Smooth muscle cell (in vitro differentiated cells): ENCODE measurements around the gene SH3GLB2. TPM values are rescaled to one million over a fixed set of nuclear protein-coding genes. Genes with fewer than 3 reads are reported as not detected.

Experiments used
- DNase-seq: peaks from one replicate; lab custom pipeline; 2025; ENCODE audit not compliant: unreplicated experiment; lab: John Stamatoyannopoulos, UW
- H2AFZ ChIP-seq: fragments of 200-600 bp; sonication (generic); 2 replicates; pipeline ENCODE4 v1.6.0; 2016; ENCODE audit warnings: antibody characterized with exemption, low read depth, mild to moderate bottlenecking
- H3F3A ChIP-seq: fragments of 200-600 bp; sonication (generic); 2 replicates; pipeline ENCODE4 v1.6.0; 2017; ENCODE audit warnings: antibody characterized with exemption, low read depth
- H3K27ac ChIP-seq: fragments of 200-600 bp; sonication (generic); 2 replicates; pipeline ENCODE4 v1.5.1; 2016; ENCODE audit warnings: low read depth, mild to moderate bottlenecking
- H3K27me3 ChIP-seq: fragments of 200-600 bp; sonication (generic); 2 replicates; pipeline ENCODE4 v1.6.1; 2016; ENCODE audit warnings: low read depth, mild to moderate bottlenecking
- H3K36me3 ChIP-seq: fragments of 200-600 bp; sonication (generic); 2 replicates; pipeline ENCODE4 v1.5.1; 2016; ENCODE audit warnings: low read depth
- H3K4me1 ChIP-seq: fragments of 200-600 bp; sonication (generic); 2 replicates; pipeline ENCODE4 v1.5.1; 2016; ENCODE audit warnings: low read depth
- H3K4me2 ChIP-seq: fragments of 200-600 bp; sonication (generic); 2 replicates; pipeline ENCODE4 v1.6.0; 2016; ENCODE audit warnings: mild to moderate bottlenecking
- H3K4me3 ChIP-seq: fragments of 200-600 bp; sonication (generic); 2 replicates; pipeline ENCODE4 v1.5.1; 2016; ENCODE audit warnings: mild to moderate bottlenecking
- H3K79me2 ChIP-seq: fragments of 200-600 bp; sonication (generic); 2 replicates; pipeline ENCODE4 v1.6.0; 2016; ENCODE audit warnings: low read depth, mild to moderate bottlenecking
- H3K9ac ChIP-seq: fragments of 200-600 bp; sonication (generic); 2 replicates; pipeline ENCODE4 v1.6.0; 2016; ENCODE audit warnings: low read depth
- H3K9me3 ChIP-seq: fragments of 200-600 bp; sonication (generic); replicated peaks from 2 replicates; pipeline ENCODE4 v1.5.1; 2016; ENCODE audit warnings: low read depth
- H4K20me1 ChIP-seq: fragments of 200-600 bp; sonication (generic); 2 replicates; pipeline ENCODE4 v1.6.0; 2016; ENCODE audit warnings: low read depth
- CTCF ChIP-seq: fragments of 200-600 bp; sonication (generic); IDR thresholded peaks from 2 replicates; pipeline ENCODE4 v1.5.1; 2017; ENCODE audit warnings: borderline replicate concordance, mild to moderate bottlenecking, antibody characterized with exemption; ENCODE audit not compliant: insufficient read depth, poor library complexity, severe bottlenecking
- WGBS: methylation state at CpG from one replicate; pipeline ENCODE4 v1.1.7; 2016; ENCODE audit warnings: low lambda C conversion rate; 5-methylcytosine and 5-hydroxymethylcytosine counted together
- polyA plus RNA-seq: library from polyadenylated mRNA; unstranded; fragments of >200 nt; fragmentation: Nextera tagmentation; extraction: Ambion mirVana; gene quantifications from 2 replicates; pipeline ENCODE4 v1.2.1, GENCODE V29; 2016
- total RNA-seq: library from RNA; depleted of rRNA; stranded (reverse); fragments of >200 nt; gene quantifications from 2 replicates; pipeline ENCODE4 v1.2.3, GENCODE V29; 2014

SH3GLB2 gene
- total and polyA plus RNA-seq, 2 experiments from 2014 or later: 31.9 to 44.8 TPM

- no peaks in the 10 kb centered on the region for H3K79me2 ChIP-seq
- H3K4me3 ChIP-seq: no peak overlapping the region
- H3K4me1 ChIP-seq: no peaks in the 10 kb centered on the region
- no peak overlapping the region for H2AFZ ChIP-seq
- no peak overlapping the region for H3K4me2 ChIP-seq
- WGBS: 88% methylated on average over 21 of the region's 21 CpGs
- no peak overlapping the region for H3K9ac ChIP-seq
- TF ChIP-seq CTCF: no peak
- H3K27me3 ChIP-seq: no peaks in the 10 kb centered on the region
- H3K9me3 ChIP-seq: no peaks in the 10 kb centered on the region
- H3K36me3 ChIP-seq: no peaks in the 10 kb centered on the region
- no peaks in the 10 kb centered on the region for H4K20me1 ChIP-seq
- DNase-seq: no peak
- H3F3A ChIP-seq: no peaks in the 10 kb centered on the region
- no peak overlapping the region for H3K27ac ChIP-seq
These were observed 31.0 kb upstream of the SH3GLB2 start for GRCh38 chr9:129058965-129059795.

GRCh38 chr9:129054163-129054851, 26.2 kb upstream of the SH3GLB2 start:
- WGBS: 82% methylated on average over 5 of the region's 5 CpGs
- no peaks in the 10 kb centered on the region for H4K20me1 ChIP-seq
- no peak overlapping the region for H2AFZ ChIP-seq
- TF ChIP-seq CTCF: no peak
- no peak overlapping the region for H3K4me3 ChIP-seq
- H3K27ac ChIP-seq: no peak overlapping the region
- H3K79me2 ChIP-seq: no peaks in the 10 kb centered on the region
- no peak overlapping the region for H3K4me2 ChIP-seq
- no peaks in the 10 kb centered on the region for H3K9me3 ChIP-seq
- no peaks in the 10 kb centered on the region for H3K4me1 ChIP-seq
- H3K9ac ChIP-seq: no peak overlapping the region
- no peaks in the 10 kb centered on the region for H3F3A ChIP-seq
- no peak for DNase-seq
- no peaks in the 10 kb centered on the region for H3K27me3 ChIP-seq
- H3K36me3 ChIP-seq: no peaks in the 10 kb centered on the region

GRCh38 chr9:129053020-129053419, 24.9 kb upstream of the SH3GLB2 start:
- 97% methylated on average over 6 of the region's 6 CpGs for WGBS
- Histone ChIP-seq H4K20me1 (no peaks in the 10 kb centered on the region), H3K27me3 (no peaks in the 10 kb centered on the region), H3K36me3 (no peaks in the 10 kb centered on the region), H3K9ac (no peak overlapping the region), H3K4me2 (no peak overlapping the region), H3F3A (no peaks in the 10 kb centered on the region), H3K27ac (no peak overlapping the region), H3K79me2 (no peaks in the 10 kb centered on the region), H3K4me3 (no peak overlapping the region), H3K9me3 (no peaks in the 10 kb centered on the region), H3K4me1 (no peaks in the 10 kb centered on the region), H2AFZ (no peak overlapping the region)
- no peak for TF ChIP-seq CTCF
- DNase-seq: no peak
